ENCODE results near the gene WBP2.

Gene WBP2

DNA sequence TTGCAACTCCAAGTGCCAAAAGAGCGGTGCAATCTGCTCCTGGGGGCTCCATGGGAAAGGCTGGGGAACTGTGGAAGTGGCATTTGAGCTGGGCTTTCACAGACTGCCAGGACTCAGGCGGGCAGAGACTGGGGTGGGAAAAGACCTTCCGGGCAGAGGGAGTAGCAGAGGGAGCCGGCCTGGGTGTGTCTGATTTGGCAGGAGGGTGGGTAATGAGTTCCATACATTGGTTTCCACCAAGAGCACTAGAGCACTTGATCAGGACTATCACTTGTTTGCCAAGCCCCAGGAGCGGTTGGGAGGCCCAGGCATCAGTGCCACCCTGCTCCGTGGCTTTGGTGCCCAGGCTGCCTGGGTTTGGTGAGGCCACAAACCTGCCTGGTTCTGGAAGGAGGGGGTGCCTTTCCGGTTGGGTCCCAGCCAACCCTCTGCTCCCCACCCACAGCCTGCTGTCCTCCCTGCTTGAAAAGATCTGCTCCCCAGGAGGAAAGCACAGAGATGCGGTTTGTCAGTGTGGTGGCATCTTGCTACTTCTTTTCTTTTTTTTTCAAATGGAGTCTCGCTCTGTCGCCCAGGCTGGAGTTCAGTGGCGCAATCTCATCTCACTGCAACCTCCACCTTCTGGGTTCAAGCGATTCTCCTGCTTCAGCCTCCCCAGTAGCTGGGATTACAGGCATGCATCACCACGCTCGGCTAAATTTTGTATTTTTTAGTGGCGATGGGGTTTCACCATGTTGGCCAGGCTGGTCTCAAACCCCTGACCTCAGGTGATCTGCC, 26.7 kb upstream of the WBP2 start:
- Histone ChIP-seq H3K36me3 (ENCODE audit: insufficient read depth, low read length) (no peaks in the 10 kb centered on the region), H3K9me3 (ENCODE audit: low read depth, low read length) (no peaks in the 10 kb centered on the region), H3K9ac (ENCODE audit: insufficient read length) (no peak overlapping the region), H3K27ac (no peak overlapping the region), H3K4me3 (no peak overlapping the region)
- no peak for DNase-seq (ENCODE audit: low read depth, low spot score)
- TF ChIP-seq EZH2 (IDR thresholded peaks at IDR 0.05) (no peak), POLR2AphosphoS5 (IDR thresholded peaks at IDR 0.05; ENCODE audit: borderline replicate concordance, low read depth, low read length) (no peak), FOXP2 (optimal IDR thresholded peaks at IDR 0.05; ENCODE audit: control extremely low read depth, extremely low read length, insufficient read depth) (no peak)

DNA sequence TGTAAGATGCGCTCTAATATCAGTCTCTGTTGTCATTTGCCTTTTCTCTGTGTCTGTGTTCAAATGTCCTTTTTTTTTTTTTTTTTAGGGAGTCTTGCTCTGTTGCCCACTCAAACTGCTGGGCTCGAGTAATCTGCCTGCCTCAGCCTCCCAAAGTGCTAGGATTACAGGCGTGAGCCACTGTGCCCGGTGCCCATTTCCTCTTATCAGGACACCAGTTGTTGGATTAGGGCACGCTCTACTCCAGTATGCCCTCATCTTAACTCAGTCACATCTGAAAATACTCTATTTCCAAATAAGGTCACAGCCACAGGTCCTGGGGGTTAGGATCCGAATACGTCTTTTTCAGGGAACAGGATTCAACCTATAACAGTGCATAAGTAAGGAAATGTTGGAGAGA, 25.1 kb upstream of the WBP2 start:
- DNase-seq (ENCODE audit: low read depth, low spot score), result no peak
- no peak overlapping the region for H3K9ac ChIP-seq (ENCODE audit: insufficient read length)
- no peak overlapping the region for H3K4me3 ChIP-seq
- H3K36me3 ChIP-seq (ENCODE audit: insufficient read depth, low read length), result no peaks in the 10 kb centered on the region
- TF ChIP-seq FOXP2 (optimal IDR thresholded peaks at IDR 0.05; ENCODE audit: control extremely low read depth, extremely low read length, insufficient read depth) (no peak), POLR2AphosphoS5 (IDR thresholded peaks at IDR 0.05; ENCODE audit: borderline replicate concordance, low read depth, low read length) (no peak), EZH2 (IDR thresholded peaks at IDR 0.05) (no peak)
- H3K27ac ChIP-seq, result no peak overlapping the region
- H3K9me3 ChIP-seq (ENCODE audit: low read depth, low read length), result no peaks in the 10 kb centered on the region

DNA sequence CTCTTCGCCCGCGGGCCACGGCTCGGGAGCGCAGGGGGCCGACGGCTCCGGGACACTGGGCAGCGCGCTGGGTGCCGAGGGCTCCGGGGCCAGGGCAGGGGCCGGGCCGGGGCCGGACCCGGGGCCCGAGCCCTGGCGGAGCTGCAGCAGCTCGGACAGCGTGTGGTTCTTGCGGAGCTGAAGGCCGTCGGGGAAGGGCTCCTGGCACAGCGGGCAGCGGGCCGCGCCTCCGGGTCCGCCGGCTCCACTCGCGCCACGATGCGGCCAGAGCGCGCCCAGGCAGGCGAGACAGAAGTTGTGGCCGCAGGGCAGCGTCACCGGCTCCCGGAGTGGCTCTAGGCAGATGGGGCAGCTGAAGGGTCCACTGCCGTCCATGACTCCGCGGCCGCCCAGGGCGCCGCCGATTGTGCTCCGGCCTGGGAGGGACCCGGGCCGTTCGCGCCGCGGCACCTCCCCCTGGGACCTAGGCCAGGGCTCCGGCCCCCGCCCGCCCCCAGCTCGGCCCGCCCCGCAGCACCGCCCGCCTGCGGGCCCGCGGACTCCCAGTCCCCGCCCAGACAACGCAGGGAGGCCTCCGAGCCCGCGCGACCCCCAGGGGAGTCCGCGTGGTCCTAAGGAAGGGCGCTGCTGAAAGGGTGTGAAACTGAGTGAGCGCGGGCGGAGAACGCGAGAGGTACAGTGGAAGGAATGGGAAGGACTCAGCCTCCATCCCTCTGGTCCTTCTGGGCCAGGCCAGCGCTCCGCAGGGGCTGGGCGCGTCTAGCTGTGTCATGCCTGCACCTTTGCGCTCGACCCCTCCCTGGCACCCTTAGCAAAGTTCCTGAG, 23.3 kb upstream of the WBP2 start, which contains the start of gene TRIM47:
Gene TRIM47, minus strand, starts transcription at position 408 of the 825 bp plus-strand sequence. Its CDS starts 33 bp downstream, at position 375.
- TF ChIP-seq EZH2 (IDR thresholded peaks at IDR 0.05), result no peak
- no peak for TF ChIP-seq FOXP2 (optimal IDR thresholded peaks at IDR 0.05; ENCODE audit: control extremely low read depth, extremely low read length, insufficient read depth)
- TF ChIP-seq POLR2AphosphoS5 (IDR thresholded peaks at IDR 0.05; ENCODE audit: borderline replicate concordance, low read depth, low read length), result no peak
- Histone ChIP-seq H3K27ac (no peak within 1 kb of the TSS), H3K9me3 (ENCODE audit: low read depth, low read length) (no peaks in the 10 kb centered on the region), H3K9ac (ENCODE audit: insufficient read length) (no peak within 1 kb of the TSS), H3K36me3 (ENCODE audit: insufficient read depth, low read length) (no peaks in the 10 kb centered on the region), H3K4me3 (no peak within 1 kb of the TSS)
- DNase-seq (ENCODE audit: low read depth, low spot score), result no peak

DNA sequence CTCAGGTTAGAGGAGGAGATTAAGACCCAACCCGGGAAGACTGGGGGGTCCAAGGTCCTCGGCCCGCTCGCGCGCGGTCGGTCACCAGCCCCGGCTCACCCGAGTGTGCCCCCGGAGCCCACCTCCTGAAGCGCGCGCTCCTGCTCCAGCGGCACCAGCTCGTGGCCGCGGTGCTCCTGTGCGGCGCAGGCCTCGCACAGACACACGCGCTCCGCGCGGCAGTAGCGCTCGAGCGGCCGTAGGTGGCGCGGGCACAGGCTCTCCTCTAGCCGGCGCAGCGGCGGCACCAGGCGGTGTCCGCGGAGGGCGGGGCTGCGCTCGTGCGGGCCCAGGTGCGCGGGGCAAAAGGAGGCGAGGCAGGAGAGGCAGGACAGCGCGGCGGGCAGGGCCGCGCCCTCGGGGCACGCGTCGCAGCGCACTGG, 22.6 kb upstream of the WBP2 start:
- H3K36me3 ChIP-seq (ENCODE audit: insufficient read depth, low read length), result no peaks in the 10 kb centered on the region
- H3K4me3 ChIP-seq, result no peak overlapping the region
- no peak for DNase-seq (ENCODE audit: low read depth, low spot score)
- H3K27ac ChIP-seq, result no peak overlapping the region
- H3K9me3 ChIP-seq (ENCODE audit: low read depth, low read length), result no peaks in the 10 kb centered on the region
- TF ChIP-seq EZH2 (IDR thresholded peaks at IDR 0.05) (no peak), FOXP2 (optimal IDR thresholded peaks at IDR 0.05; ENCODE audit: control extremely low read depth, extremely low read length, insufficient read depth) (no peak), POLR2AphosphoS5 (IDR thresholded peaks at IDR 0.05; ENCODE audit: borderline replicate concordance, low read depth, low read length) (no peak)
- no peak overlapping the region for H3K9ac ChIP-seq (ENCODE audit: insufficient read length)

DNA sequence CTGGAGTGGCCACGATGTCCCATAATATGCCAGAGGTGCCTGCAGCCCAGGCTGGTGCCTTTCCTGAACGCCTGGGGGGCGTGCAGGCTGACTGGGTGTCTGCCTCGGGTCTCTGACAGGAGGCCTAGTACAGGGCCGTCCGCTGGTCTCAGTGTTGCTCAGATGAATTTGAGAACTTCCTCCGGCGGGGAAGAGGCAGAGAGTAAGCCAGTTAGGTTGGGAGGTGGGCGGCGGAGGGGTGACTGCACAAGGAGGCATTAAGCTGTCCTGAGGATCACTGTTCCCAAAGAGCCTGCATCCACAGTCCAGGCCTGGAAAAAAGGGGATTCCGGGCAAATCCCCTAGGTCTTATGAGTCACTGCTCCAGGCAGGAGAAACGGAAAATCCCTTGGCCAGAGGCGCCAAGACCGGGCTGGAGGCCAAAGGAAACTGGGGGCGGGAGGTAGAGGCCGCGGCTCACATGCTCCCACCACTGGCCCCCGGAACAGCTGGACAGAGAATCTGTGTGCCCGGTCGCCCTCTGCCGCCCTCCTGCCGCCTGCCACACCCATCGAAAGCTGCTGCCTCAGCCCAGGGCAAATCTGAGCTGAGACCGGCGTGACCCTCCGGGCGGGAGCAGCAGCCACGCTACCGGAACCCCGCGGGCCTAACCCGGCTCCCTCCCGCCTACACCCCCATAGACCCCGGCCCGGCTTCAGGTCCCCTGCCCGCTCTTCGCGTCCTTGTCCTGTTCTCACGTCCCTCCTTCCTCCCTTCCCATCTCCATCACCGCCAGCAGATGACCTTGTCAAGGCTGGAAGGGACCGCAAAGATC, 22.0 kb upstream of the WBP2 start:
- Histone ChIP-seq H3K9ac (ENCODE audit: insufficient read length) (no peak overlapping the region), H3K36me3 (ENCODE audit: insufficient read depth, low read length) (no peaks in the 10 kb centered on the region), H3K27ac (no peak overlapping the region), H3K4me3 (no peak overlapping the region), H3K9me3 (ENCODE audit: low read depth, low read length) (no peaks in the 10 kb centered on the region)
- no peak for DNase-seq (ENCODE audit: low read depth, low spot score)
- TF ChIP-seq FOXP2 (optimal IDR thresholded peaks at IDR 0.05; ENCODE audit: control extremely low read depth, extremely low read length, insufficient read depth) (no peak), EZH2 (IDR thresholded peaks at IDR 0.05) (no peak), POLR2AphosphoS5 (IDR thresholded peaks at IDR 0.05; ENCODE audit: borderline replicate concordance, low read depth, low read length) (no peak)

DNA sequence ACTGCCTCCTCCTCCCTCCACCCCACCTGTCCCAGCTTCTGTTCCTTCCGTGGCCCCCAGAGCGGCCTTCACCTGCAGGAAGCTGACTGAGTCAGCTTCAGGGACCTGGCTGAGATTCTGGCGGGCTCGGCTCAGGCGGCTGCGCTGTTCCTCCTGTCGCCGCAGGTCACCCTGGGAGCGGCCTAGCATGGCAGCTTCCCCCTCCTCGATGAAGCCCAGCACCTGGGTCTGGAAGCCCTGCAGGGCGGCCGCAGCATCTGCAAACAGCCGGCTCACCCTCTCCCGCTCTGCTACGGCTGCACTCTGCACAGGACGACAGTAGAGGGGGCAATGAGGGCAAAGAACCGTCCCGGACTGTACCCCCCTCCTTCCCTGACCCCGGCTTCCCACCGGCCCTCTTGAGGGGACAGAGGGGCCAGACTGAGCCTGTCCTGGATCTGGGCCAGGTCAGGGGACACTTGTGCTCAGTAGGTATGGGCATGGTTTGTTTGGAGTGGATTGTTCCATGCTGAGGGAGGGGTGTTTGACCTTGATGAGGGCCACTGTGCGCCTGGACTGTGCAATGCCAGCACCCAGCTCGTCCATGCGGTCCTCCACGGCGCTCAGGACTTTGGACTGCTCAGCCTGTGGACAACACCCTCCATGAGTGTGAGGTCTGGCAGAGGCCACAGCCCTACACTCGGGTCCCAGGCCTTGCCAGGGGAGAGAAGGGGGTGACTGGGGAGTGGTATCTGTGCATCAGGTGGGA, 21.2 kb upstream of the WBP2 start:
- DNase-seq (ENCODE audit: low read depth, low spot score), result no peak
- Histone ChIP-seq H3K27ac (no peak overlapping the region), H3K4me3 (no peak overlapping the region), H3K36me3 (ENCODE audit: insufficient read depth, low read length) (no peaks in the 10 kb centered on the region), H3K9ac (ENCODE audit: insufficient read length) (no peak overlapping the region), H3K9me3 (ENCODE audit: low read depth, low read length) (no peaks in the 10 kb centered on the region)
- TF ChIP-seq FOXP2 (optimal IDR thresholded peaks at IDR 0.05; ENCODE audit: control extremely low read depth, extremely low read length, insufficient read depth) (no peak), POLR2AphosphoS5 (IDR thresholded peaks at IDR 0.05; ENCODE audit: borderline replicate concordance, low read depth, low read length) (no peak), EZH2 (IDR thresholded peaks at IDR 0.05) (no peak)

DNA sequence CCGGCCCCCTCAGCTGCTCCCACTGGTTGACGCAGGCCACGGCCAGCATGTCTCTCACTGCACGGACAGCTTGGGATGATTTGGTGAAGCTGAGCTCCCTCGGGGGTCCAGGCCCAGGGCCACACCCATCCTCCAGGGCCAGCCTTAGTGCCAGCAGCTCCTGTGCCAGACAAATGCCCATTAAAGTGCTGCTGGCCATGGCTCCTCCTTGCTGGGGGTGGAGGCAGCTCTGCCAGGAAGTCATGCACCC, 20.7 kb upstream of the WBP2 start:
- no peaks in the 10 kb centered on the region for H3K36me3 ChIP-seq (ENCODE audit: insufficient read depth, low read length)
- no peak overlapping the region for H3K9ac ChIP-seq (ENCODE audit: insufficient read length)
- no peak overlapping the region for H3K4me3 ChIP-seq

More for the DNA sequence above, 20.7 kb upstream of the WBP2 start:
- no peak for TF ChIP-seq EZH2 (IDR thresholded peaks at IDR 0.05)
- TF ChIP-seq FOXP2 (optimal IDR thresholded peaks at IDR 0.05; ENCODE audit: control extremely low read depth, extremely low read length, insufficient read depth), result no peak
- no peak for TF ChIP-seq POLR2AphosphoS5 (IDR thresholded peaks at IDR 0.05; ENCODE audit: borderline replicate concordance, low read depth, low read length)
- no peak overlapping the region for H3K27ac ChIP-seq
- H3K9me3 ChIP-seq (ENCODE audit: low read depth, low read length), result no peaks in the 10 kb centered on the region
- no peak for DNase-seq (ENCODE audit: low read depth, low spot score)

All from SK-N-MC (cell line).